Left lobe of liver (tissue), 2 donors: ENCODE results near the gene PTPRR. TPM values are rescaled to one million over a fixed set of nuclear protein-coding genes. Genes with fewer than 3 reads are reported as not detected.

Experiments
- ATAC-seq: fragments of 200-7000 bp; cut with Tn5 transposase; one replicate; pipeline ENCODE4 v1.9.1; 2020; ENCODE audit warnings: mild to moderate bottlenecking, moderate library complexity
- DNase-seq: peaks from one replicate; pipeline ENCODE4 v3.0.0-alpha.2; 2020; ENCODE audit warnings: low spot score
- total RNA-seq: library from RNA; stranded (reverse); gene quantifications from one replicate; pipeline ENCODE4 v1.2.1, GENCODE V29; 2021
- donor health status: DM: no; HTN: no; CAD: no; lungs with moderate emphysema.
- donor health status: DM: no; HTN: yes; CAD: no.

The PTPRR gene
- total RNA-seq, 1 donor from 2014 or later: not detected

DNA sequence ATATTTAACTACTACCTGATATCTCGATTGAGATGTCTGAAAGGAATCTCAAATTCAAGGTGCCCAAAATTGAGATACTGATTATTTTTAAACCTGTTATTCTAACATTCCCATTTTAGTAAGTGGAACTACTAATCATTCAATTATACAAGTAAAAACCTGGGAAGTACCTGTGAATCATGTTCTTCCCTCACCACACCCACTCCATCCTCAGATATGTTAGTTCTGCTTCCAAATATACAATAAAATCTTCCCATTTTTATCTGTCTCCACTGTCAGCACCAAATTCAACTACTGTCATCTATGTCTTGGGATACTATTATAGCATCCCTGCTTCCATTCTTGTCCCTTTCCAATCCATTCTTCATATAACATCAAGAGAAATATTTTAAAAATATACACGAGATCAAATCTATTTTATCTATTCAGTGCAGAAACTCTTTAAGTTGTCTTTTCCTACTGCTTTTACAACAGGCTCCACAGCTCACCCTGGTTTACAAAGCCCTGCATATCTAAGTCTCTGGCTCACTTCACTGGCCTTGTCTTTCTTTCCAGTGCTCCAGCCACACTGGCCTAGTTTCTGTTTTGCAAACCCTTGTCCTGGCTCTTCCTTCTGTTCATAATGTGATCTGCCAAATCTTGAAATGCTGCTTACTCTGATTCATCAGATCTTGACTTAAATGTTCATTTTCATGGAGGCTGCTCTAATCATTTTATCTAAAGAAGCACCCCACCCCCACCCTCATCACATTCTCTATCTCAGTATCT lies 122.3 kb downstream of the PTPRR start:
- DNase-seq (no peak), ATAC-seq (no peak)

DNA sequence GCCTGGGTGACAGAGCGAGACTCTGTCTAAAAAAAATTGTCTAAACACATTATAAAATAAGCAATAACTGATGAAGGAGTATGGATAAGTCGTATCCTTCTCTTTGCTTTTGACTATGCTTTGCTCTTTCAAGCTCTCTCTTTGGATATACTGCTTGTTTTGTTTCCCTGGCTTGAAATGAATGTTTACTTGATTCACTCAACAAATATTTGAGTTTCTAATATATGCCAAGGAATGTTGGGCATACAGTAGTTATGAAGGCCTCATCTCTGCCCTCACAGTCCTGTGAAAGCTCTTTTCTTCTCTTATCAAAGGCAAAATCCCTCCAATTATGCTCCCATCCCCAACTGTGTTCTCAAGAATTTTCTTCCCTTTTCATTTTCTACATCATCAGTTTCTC lies 123.5 kb downstream of the PTPRR start:
- no peak for ATAC-seq

DNA sequence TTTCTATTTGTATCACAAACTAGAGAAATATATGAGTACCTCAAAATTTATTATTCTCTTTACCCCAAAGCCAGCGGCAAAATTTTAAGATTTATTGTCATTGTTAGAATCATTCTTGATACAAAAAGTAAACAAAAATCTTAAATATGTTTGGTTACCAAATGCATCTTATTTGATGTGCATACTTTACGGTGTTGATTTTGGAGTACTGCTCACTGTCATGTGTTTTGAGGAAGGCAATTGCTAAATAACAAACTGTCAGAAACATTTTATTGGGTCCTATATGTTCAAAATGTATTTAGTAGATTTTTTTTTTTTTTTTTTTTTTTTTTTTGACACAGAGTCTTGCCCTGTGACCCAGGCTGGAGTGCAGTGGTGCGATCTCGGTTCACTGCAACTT lies 124.9 kb downstream of the PTPRR start:
- ATAC-seq (no peak), DNase-seq (no peak)

More for the DNA sequence above, 123.5 kb downstream of the PTPRR start:
- no peak for DNase-seq

DNA sequence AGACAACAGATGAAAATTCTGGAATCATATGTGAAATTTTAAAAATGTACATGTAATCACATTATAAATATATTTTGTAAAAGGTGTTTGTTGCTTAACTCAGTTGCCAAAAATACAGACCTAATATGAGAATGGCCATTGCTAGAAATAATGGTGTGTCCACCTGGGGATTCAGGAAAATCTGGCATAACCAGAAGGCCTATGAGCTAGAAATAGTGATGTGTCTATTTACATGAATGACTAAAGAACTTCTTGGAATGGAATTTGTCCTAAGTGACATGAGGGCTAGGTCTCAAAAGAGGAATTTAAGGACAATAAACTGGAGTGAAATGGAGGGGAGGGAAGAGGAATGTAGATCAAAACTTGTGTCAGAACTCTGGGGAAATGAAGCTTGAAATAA lies 126.4 kb downstream of the PTPRR start:
- DNase-seq (no peak), ATAC-seq (no peak)

DNA sequence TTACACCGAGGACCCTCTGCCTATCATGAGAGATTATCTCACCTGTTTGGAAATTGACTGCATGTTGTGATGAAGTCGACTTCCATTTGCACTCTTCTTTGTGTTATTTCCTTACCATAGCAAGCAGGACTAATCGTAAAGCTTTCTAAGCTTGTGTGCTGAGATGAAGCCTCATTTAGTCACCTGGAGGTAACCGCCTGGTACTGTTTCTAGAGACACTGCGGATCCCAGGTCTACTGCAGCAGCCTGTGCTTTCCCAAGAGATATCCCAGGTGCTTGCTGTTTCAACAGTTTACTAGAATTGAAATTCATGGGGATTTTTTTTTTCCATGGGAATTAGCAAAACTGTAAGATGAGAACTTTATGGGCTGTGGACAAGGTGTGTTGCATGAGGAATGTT lies 131.8 kb downstream of the PTPRR start:
- DNase-seq (no peak), ATAC-seq (no peak)

DNA sequence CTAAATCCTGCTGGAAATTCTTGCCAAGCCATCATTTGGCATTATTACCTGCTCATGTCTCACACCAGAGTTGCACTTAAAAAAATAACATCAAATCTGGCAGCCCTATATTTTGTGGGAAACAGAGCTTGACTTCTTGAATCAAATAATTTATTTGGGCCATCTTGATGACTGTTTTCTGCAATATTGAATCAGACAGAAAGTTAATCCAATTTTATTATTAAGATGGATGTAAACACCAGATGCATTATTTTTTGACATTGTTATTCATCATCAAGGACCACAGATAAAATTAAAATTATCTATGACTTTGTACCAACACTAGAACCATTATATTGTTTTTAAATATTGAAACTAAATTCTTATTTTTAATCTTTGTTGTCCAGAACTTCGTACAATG lies 132.9 kb downstream of the PTPRR start:
- DNase-seq: no peak
- no peak for ATAC-seq

DNA sequence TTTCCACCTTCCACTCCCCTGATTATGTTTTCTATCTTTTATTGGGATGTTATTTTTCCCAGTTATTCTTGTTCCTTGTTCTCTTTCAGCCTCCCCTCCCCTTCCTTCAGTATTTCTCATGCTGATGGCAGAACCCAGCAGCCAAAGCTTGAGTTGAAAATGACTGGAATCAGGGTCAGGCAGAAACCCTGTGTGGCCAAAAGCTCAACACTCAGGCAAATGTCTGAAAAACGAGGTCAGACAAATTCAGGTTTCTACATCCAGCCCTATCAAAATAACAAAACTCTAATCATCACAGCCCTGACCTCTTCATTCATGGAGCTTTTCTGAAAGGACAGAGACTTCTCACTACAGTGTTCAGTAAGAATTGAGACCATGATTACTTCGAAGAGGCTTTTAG lies 134.6 kb downstream of the PTPRR start:
- no peak for DNase-seq
- ATAC-seq: no peak

DNA sequence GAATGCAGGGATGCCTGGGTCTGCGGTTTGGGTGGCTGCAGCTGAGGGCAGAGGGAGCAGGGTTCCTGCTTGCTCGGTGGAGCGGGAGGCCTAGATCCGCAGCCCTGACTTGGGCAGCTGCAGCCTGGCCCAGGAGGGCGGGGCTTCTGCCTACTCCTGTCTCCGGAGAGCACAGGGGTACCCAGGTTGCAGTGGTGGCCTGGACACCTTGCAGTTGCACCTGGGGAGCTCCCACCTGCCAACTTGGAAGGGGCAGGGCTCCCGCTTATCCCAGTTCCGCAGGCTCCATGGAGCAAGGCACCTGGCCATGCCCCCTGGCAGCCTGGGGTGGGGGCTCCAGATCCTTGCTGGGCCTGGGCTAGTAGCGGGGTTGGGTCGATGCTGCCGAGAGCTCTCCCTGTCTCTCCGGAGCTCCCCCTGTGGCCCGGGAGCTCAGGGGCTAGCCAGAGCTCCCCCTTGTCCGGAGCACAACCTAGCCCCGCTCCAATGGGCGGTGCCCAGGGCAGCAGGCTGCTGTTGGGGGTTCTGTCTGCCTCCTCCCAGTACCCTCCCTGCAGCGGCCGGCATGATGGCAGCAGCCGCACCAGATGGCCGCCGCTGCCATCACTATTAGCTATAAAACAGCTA lies 136.4 kb downstream of the PTPRR start:
- DNase-seq: no peak
- no peak for ATAC-seq

DNA sequence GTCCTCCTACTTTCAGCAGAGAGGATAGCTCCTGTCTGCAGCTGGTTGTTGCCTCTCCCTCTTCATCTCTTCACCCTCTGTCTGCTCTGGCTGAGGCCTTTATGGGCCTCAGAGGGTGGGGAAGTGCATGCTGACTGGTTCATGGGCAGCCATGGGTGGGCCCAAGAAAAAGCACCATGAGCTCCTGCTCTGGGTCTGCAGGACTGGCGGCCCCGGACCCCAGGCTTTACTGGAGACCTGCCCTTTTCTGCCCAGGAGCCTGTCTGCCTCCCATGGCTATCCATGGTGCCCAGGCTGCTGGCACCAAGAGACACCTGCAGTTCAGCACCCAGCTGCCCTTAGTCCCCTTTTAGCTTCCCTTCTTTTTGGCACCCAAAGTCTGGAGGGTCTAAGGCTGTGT lies 137.1 kb downstream of the PTPRR start:
- DNase-seq: no peak
- ATAC-seq: no peak

DNA sequence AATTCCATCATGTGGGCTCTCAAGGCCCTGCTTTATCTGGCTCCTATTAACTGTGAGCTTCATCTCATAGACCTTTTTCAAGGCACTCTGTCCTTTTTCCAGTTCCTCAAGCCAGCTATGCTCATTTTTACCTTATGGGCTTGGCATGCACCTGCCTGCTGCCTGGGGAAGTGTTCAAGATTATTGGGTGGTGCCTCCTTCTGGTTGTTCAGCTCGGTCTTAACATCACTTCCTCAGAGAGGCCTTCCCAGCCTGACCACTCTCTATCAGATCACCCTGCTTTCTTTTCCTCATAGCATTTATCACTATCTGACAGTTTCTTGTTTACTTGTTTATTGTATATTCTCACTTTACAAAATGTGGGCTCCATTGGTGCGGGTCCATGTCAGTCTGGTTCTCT lies 141.3 kb downstream of the PTPRR start:
- ATAC-seq: no peak

DNA sequence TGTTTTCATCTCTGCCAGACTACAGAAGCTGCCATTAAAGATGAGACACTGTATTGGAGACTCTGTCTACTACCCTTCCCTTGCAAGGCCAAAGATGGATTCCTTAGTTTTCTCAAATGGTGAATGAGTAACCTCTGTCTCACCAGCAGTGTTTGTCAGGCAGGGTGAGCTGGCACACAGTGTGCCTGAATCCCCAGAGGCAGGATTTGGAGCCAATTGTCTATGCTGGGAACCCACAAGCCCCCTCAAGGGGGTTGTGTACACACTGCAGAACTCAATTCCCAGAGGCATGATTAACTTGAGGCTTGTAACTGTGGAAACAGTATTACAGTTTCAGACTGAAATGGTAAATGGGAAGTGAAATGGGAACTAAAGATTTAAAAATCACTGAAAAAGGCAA lies 146.5 kb downstream of the PTPRR start:
- no peak for DNase-seq
- no peak for ATAC-seq

More for the DNA sequence above, 141.3 kb downstream of the PTPRR start:
- DNase-seq: no peak

DNA sequence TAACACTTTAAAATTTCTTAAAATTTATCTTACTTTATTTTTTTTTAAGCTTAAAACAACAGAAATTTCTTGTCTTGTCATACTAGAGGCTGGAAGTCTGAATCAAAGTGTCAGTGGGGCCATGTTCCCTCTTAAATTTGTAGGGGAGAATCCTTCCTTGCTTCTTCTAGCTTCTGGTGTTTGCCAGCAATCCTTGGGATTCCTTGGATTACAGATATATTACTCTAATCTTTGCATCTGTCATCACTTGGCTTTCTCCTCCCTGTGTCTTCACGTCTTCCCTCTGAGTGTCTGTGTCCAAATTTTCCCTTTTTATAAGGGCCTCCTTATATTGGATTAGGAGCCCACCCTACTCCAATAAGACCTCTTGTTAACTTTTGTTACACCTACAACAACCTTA lies 147.7 kb downstream of the PTPRR start:
- DNase-seq (no peak), ATAC-seq (no peak)

DNA sequence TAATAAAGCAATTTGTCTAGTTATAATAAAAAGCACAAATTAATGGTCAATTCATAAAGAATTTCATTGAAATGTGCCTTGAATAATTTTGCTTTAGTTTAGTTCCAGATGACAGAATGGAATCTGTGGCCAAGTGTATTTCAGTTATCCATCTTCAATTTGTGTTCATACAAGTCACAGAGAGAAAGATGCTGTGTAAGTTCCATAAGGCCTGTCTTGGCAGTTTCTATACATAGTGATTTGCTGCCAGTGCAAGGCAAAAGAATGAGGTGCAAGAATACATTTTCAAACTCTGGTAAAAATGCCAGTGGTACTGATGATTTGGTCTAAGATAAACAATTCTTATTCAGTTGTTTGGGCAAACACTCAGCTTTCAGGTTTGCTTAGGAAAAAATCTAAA lies 149.0 kb downstream of the PTPRR start:
- DNase-seq (no peak), ATAC-seq (no peak)

DNA sequence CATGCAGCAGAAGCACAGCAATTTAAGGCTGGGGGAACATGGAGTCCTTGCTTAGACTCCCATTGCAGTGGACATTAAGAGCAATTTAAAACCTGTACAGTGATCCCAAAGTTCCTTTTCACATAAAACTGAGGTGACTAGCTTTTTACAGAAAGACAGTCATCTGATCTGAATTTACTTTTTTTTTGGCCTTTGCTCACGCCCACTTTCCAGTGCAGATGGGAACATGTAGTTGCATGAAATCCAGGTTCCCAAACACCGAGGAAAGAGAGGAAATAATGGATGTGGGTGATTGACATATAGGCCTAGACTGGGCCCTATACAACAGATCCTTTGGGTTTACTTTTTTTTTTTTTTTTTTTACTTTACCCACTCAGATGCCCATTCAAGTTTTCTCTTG lies 156.9 kb downstream of the PTPRR start:
- ATAC-seq (no peak), DNase-seq (no peak)

DNA sequence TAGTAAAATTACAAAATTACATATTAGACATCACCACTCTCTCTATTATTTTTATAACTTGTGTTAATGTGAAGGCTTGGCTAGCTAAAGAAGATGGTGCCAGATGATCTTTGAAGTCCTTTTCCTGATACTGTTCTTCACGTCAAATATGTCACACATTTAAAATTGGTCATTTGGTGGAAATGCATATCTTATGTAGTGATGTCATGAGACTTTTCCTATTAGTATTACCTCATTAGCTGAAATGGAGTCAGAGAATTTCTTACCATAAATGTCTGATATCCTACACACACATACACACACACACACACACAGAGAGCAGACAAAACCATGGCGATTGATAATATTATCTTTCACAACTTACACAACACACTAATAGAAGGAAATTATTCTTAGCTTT lies 158.5 kb downstream of the PTPRR start:
- no peak for ATAC-seq
- no peak for DNase-seq

DNA sequence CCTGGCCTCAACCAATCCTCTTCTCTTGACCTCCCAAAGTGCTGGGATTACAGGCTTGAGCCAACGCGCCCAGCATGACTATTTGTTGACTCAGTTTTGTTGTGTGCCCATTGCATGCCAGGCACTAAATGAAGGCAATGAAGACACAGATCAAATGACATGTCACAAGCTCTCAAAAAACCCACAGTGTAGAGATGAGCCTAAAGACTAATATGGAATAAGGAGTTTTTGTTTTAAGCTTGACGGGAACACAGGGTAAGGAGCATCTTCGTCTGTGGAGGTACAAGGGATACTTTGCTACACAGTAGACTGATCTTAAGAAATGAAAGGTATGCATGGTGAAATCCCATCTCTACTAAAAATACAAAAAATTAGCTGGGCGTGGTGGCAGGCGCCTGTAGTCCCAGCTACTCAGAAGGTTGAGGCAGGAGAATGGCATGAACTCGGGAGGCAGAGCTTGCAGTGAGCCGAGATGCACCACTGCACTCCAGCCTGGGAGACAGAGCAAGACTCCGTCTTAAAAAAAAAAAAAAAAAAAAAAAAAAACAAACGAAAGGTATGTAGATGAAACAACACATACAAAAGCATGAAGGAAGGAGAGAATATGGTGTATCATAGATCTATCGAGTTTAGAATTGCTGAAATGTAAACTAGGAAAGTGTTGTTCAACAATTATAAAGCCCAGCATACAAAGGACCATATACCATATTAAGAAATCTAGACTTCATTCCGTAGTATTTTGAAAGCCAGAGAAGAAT lies 161.2 kb downstream of the PTPRR start:
- ATAC-seq (no peak), DNase-seq (no peak)

DNA sequence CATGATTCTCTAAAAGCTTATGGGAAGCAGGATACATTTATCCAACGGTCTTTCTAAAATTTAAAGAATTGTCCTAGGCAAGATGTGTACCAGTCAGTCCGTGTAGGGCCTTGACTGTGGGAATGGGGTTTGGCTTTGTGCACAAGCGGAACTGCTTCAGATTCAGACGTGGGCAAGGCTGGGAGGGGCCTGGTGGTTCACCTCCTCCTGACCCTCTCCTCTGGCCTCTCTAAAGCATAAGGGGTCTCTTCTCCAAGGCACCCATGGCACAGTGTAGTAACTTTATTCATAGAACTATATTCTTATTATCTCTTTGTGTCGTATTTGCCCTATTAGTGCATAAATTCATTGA lies 162.1 kb downstream of the PTPRR start:
- ATAC-seq: no peak
- DNase-seq: no peak

DNA sequence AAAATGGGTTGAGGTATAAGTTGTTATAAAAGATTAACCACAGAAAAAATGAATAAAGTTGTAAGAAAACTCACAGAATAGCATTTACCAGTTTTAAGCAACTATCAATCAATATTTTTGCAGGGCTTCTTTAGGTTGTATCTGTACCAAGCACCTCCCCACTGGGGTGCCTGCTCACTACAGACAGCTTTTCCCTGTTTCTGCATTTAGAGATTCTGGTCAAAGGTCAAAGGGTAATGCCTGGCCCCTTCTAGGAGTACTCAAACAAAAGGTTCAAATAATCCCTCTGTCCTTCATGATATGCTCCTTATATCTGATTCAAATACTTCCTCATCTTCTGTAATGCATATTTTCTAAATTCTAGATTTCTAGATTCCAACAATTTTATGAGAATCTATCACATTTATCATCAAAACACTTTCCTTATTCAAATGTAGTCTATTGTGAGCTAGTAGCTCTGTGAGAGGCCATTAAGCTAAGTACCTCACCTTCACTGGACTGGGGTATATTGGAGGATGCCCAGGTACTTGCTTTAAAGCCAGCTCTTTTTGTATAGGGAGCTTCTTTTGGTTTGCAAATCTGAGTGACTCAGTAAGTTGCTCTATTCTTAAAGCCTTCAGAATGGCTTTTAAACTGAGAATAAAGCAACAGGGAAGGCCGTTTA lies 162.6 kb downstream of the PTPRR start:
- no peak for ATAC-seq
- no peak for DNase-seq

DNA sequence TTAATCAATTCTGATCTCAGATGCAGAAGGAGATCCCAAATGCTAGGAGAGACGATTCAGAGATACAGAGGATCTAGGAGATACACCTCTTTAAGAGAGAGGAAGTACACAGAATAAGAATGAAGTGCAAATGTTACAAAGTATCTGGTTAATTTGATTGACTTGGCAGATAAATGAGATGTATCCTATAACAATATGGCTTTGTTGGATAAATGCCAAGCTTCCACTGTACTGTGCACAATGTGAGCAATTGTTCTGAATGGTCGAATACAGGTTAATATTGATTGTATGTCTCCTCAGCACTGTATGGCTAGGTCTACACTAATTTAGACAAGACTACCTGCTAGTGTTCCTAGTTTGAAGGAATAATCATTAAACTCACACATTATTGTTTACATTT lies 163.7 kb downstream of the PTPRR start:
- DNase-seq (no peak), ATAC-seq (no peak)

DNA sequence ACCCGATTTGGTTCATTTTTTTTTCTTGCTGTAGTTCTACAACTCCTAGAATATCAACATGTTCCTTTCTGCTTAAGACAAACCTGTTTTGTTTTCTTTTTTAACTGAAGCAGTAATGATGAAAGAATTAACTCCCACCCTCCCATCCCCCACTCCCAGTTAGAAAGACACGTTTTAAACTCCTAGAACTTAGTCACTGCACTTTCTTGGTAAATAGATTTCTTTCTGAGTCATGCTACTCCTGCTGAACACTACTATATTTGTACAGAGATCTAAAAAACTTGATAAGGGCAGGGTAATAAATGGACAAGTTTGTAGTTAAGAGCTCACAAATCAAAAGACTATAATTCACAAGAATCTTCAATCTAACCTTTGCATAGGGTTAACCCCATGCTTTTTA lies 164.4 kb downstream of the PTPRR start:
- ATAC-seq: no peak
- DNase-seq: no peak

DNA sequence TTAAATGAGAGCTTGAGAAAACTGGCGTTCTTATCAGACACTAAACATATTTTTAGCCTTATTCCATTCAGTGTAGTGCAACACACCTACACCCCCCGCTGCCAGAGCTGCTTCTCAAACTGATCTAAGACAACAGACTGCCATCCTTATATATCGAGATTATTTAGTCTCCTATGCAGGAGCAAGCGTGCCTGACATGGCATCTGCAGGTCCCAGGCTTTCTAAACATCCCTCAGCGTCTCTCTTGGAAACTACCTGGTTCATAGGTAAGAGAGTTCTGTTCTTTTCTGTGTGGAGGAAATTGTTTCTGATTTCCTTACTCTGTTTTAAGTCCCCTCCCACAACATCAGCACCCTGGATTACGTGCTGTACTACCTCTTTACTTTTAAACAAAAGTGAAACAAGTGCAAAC lies 166.2 kb downstream of the PTPRR start:
- DNase-seq: no peak
- no peak for ATAC-seq

DNA sequence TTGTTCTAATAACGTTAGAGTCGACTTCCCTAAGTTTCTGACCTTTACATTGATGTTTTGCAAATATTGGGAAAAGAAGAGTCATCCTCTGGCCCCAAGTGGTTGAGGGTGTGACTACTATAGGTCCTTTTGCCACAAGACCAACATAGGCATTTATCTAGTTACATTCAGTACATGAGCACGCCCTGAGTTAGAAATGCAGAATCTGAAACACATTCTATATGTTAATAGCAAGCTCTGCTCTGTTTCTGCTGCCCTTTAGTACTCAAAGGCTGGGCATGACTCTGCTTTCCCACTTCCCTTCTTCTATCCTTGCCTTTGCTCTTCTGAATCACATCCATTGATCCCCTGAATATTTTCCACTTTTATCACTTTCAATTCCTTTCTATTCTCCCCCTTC lies 168.2 kb downstream of the PTPRR start:
- DNase-seq (no peak), ATAC-seq (no peak)
